Neural cell (in vitro differentiated cells): ENCODE measurements around the gene SNX27. TPM values are rescaled to one million over a fixed set of nuclear protein-coding genes. Genes with fewer than 3 reads are reported as not detected.

Source experiments
- H2AFZ ChIP-seq: fragments of 200-600, 300-800 bp; sonication (generic), shearing (Covaris generic); 2 replicates; pipeline ENCODE4 v1.6.0; 2014; ENCODE audit warnings: low read depth, mild to moderate bottlenecking, antibody characterized with exemption, low read length, moderate library complexity
- H3F3A ChIP-seq: fragments of 200-600 bp; shearing (Covaris generic); 2 replicates; pipeline ENCODE4 v1.6.1; 2016; ENCODE audit warnings: mild to moderate bottlenecking, moderate library complexity, mixed read lengths, antibody characterized with exemption, low read length; ENCODE audit not compliant: insufficient read depth, poor library complexity, severe bottlenecking
- H3K27ac ChIP-seq: fragments of 200-600, 300-800 bp; sonication (generic), shearing (Covaris generic); 2 replicates; pipeline ENCODE4 v1.5.1; 2014; ENCODE audit warnings: mild to moderate bottlenecking, low read length, moderate library complexity
- H3K27me3 ChIP-seq: fragments of 300-800, 200-600 bp; sonication (generic), shearing (Covaris generic); 2 replicates; pipeline ENCODE4 v1.6.0; 2014; ENCODE audit warnings: mild to moderate bottlenecking, low read depth, low read length, moderate library complexity; ENCODE audit not compliant: insufficient read depth
- H3K36me3 ChIP-seq: fragments of 300-800, 200-600 bp; sonication (generic), shearing (Covaris generic); 2 replicates; pipeline ENCODE4 v1.5.1; 2014; ENCODE audit warnings: mild to moderate bottlenecking, antibody characterized with exemption, low read length, moderate library complexity; ENCODE audit not compliant: insufficient read depth
- H3K4me2 ChIP-seq: fragments of 300-800, 200-600 bp; sonication (generic), shearing (Covaris generic); 2 replicates; pipeline ENCODE4 v1.6.0; 2014; ENCODE audit warnings: mild to moderate bottlenecking, low read length
- H3K4me3 ChIP-seq: fragments of 300-800, 200-600 bp; sonication (generic), shearing (Covaris generic); 2 replicates; pipeline ENCODE4 v1.5.1; 2014; ENCODE audit warnings: mild to moderate bottlenecking, low read length, moderate library complexity
- H3K79me2 ChIP-seq: fragments of 200-600 bp; shearing (Covaris generic); replicated peaks from 2 replicates; pipeline ENCODE4 v1.6.0; 2014; ENCODE audit warnings: mild to moderate bottlenecking, low read length, moderate library complexity; ENCODE audit not compliant: insufficient read depth
- H3K9ac ChIP-seq: fragments of 300-800, 200-600 bp; sonication (generic), shearing (Covaris generic); 2 replicates; pipeline ENCODE4 v1.6.1; 2016; ENCODE audit warnings: mild to moderate bottlenecking, low read length, mixed read lengths
- H3K9me2 ChIP-seq: fragments of 200-600 bp; shearing (Covaris generic); 2 replicates; pipeline ENCODE4 v1.6.1; 2016; ENCODE audit warnings: mild to moderate bottlenecking, low read length, mixed read lengths; ENCODE audit not compliant: insufficient read depth
- H3K9me3 ChIP-seq: fragments of 200-600, 300-800 bp; sonication (generic), shearing (Covaris generic); 2 replicates; pipeline ENCODE4 v1.6.1; 2016; ENCODE audit warnings: mild to moderate bottlenecking, mixed run types, low read length, moderate library complexity, mixed read lengths
- H4K20me1 ChIP-seq: fragments of 200-600 bp; shearing (Covaris generic); 2 replicates; pipeline ENCODE4 v1.6.1; 2016; ENCODE audit warnings: mild to moderate bottlenecking, mixed run types; ENCODE audit not compliant: insufficient read depth
- EP300 ChIP-seq: fragments of 450-650 bp; conservative IDR thresholded peaks from 2 replicates; pipeline ENCODE4 v1.6.1; 2014; ENCODE audit warnings: antibody characterized with exemption, mild to moderate bottlenecking, moderate library complexity; ENCODE audit not compliant: poor library complexity, severe bottlenecking
- EZH2 ChIP-seq: fragments of 200-600, 300-800 bp; shearing (Covaris generic), sonication (generic); IDR thresholded peaks from 2 replicates; pipeline ENCODE4 v1.6.1; 2014; ENCODE audit warnings: antibody characterized with exemption, low read length, borderline replicate concordance, mild to moderate bottlenecking; ENCODE audit not compliant: insufficient read depth, poor library complexity, severe bottlenecking
- MXI1 ChIP-seq: fragments of 450-650 bp; conservative IDR thresholded peaks from 2 replicates; pipeline ENCODE4 v1.6.1; 2014; ENCODE audit warnings: antibody characterized with exemption, mild to moderate bottlenecking; ENCODE audit not compliant: poor library complexity, severe bottlenecking
- POLR2AphosphoS5 ChIP-seq: IDR thresholded peaks from 2 replicates; pipeline ENCODE4 v1.6.1; 2012
- RAD21 ChIP-seq: fragments of 450-650 bp; conservative IDR thresholded peaks from 2 replicates; pipeline ENCODE4 v1.6.1; 2014; ENCODE audit warnings: antibody characterized with exemption, mild to moderate bottlenecking, moderate library complexity
- SMC3 ChIP-seq: fragments of 450-650 bp; conservative IDR thresholded peaks from 2 replicates; pipeline ENCODE4 v1.6.1; 2014; ENCODE audit warnings: antibody characterized with exemption, mild to moderate bottlenecking, moderate library complexity; ENCODE audit not compliant: poor library complexity
- TAF1 ChIP-seq: IDR thresholded peaks from 2 replicates; pipeline ENCODE4 v1.6.1; 2012; ENCODE audit warnings: low read depth
- polyA plus RNA-seq: library from polyadenylated mRNA; depleted of rRNA; stranded (reverse); fragments of >200 nt; gene quantifications from 2 replicates; pipeline ENCODE4 v1.2.3, GENCODE V29; 2014
- TF ChIP-seq, protein P1 (sequence below): fragments of 450-650 bp; IDR thresholded peaks from 2 replicates; pipeline ENCODE4 v1.5.1; 2014; ENCODE audit warnings: antibody characterized with exemption, mild to moderate bottlenecking, moderate library complexity; ENCODE audit not compliant: poor library complexity, severe bottlenecking
- TF ChIP-seq, protein P2 (sequence below): IDR thresholded peaks from 2 replicates; pipeline ENCODE4 v1.6.1; 2012; ENCODE audit warnings: borderline replicate concordance

Gene SNX27
- polyA plus RNA-seq, 1 donor from 2014 or later: 30.2 TPM

DNA sequence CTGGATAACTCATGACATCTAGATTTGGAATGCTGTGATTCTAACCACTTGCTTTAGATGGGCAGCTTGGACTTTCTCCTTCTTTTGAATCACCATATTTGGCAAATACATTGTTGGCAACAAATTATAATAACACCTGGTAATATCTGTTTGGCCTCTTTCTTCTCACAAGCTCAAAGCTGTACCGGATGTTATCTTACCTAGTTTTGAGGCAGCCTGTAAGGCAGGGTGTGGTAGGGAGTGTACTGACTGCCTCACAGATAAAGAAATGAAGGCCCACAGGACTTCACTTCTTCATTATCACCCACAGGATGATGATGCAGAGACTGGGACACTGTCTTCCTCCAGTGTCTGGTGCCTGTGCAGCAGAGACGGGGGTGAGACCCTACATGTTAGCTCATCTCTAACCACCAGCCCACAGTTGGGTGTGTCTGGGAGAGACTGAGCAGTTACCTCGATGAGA is 43.2 kb upstream of the SNX27 start:
- no peak overlapping the region for H3K27ac ChIP-seq
- no peaks in the 10 kb centered on the region for H3K9me3 ChIP-seq
- H2AFZ ChIP-seq: no peak overlapping the region

DNA sequence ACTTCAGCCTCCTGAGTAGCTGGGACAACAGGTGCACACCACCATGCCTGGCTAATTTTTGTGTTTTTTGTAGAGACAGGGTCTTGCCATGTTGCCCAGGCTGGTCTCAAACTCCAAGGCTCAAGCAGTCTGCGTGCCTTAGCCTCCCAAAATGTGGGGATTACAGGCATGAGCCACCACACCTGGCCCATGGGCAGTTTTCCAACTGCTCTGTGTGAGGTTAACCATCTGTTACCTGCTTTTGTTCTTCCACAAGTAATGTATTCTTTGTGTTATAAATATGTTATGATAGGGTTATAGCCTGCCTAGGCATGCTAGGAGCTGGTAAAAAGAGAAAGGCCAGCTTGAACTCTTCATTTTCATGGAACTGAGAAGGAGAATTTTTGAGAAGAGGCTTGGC is 41.0 kb upstream of the SNX27 start:
- Histone ChIP-seq H3K27me3 (no peaks in the 10 kb centered on the region), H3F3A (no peaks in the 10 kb centered on the region), H2AFZ (no peak overlapping the region), H3K4me2 (no peak overlapping the region), H3K36me3 (peaks cover 18% of the 10 kb centered on the region), H3K79me2 (no peaks in the 10 kb centered on the region), H3K9me2 (no peaks in the 10 kb centered on the region), H3K9me3 (no peaks in the 10 kb centered on the region), H3K27ac (no peak overlapping the region), H4K20me1 (no peaks in the 10 kb centered on the region), H3K9ac (no peak overlapping the region), H3K4me3 (no peak overlapping the region)
- TF ChIP-seq TAF1 (no peak), SMC3 (no peak), POLR2AphosphoS5 (no peak), EZH2 (no peak), EP300 (no peak), RAD21 (no peak), MXI1 (no peak)
- TF ChIP-seq, protein P1, sequence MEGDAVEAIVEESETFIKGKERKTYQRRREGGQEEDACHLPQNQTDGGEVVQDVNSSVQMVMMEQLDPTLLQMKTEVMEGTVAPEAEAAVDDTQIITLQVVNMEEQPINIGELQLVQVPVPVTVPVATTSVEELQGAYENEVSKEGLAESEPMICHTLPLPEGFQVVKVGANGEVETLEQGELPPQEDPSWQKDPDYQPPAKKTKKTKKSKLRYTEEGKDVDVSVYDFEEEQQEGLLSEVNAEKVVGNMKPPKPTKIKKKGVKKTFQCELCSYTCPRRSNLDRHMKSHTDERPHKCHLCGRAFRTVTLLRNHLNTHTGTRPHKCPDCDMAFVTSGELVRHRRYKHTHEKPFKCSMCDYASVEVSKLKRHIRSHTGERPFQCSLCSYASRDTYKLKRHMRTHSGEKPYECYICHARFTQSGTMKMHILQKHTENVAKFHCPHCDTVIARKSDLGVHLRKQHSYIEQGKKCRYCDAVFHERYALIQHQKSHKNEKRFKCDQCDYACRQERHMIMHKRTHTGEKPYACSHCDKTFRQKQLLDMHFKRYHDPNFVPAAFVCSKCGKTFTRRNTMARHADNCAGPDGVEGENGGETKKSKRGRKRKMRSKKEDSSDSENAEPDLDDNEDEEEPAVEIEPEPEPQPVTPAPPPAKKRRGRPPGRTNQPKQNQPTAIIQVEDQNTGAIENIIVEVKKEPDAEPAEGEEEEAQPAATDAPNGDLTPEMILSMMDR: no peak
- TF ChIP-seq, protein P2, sequence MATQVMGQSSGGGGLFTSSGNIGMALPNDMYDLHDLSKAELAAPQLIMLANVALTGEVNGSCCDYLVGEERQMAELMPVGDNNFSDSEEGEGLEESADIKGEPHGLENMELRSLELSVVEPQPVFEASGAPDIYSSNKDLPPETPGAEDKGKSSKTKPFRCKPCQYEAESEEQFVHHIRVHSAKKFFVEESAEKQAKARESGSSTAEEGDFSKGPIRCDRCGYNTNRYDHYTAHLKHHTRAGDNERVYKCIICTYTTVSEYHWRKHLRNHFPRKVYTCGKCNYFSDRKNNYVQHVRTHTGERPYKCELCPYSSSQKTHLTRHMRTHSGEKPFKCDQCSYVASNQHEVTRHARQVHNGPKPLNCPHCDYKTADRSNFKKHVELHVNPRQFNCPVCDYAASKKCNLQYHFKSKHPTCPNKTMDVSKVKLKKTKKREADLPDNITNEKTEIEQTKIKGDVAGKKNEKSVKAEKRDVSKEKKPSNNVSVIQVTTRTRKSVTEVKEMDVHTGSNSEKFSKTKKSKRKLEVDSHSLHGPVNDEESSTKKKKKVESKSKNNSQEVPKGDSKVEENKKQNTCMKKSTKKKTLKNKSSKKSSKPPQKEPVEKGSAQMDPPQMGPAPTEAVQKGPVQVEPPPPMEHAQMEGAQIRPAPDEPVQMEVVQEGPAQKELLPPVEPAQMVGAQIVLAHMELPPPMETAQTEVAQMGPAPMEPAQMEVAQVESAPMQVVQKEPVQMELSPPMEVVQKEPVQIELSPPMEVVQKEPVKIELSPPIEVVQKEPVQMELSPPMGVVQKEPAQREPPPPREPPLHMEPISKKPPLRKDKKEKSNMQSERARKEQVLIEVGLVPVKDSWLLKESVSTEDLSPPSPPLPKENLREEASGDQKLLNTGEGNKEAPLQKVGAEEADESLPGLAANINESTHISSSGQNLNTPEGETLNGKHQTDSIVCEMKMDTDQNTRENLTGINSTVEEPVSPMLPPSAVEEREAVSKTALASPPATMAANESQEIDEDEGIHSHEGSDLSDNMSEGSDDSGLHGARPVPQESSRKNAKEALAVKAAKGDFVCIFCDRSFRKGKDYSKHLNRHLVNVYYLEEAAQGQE: no peak

More for the DNA sequence above, 43.2 kb upstream of the SNX27 start:
- Histone ChIP-seq H3F3A (no peaks in the 10 kb centered on the region), H3K36me3 (peaks cover 10% of the 10 kb centered on the region), H3K9ac (no peak overlapping the region), H3K27me3 (no peaks in the 10 kb centered on the region), H3K79me2 (no peaks in the 10 kb centered on the region), H3K9me2 (no peaks in the 10 kb centered on the region), H4K20me1 (no peaks in the 10 kb centered on the region), H3K4me3 (no peak overlapping the region), H3K4me2 (no peak overlapping the region)
- TF ChIP-seq RAD21 (no peak), SMC3 (no peak), POLR2AphosphoS5 (no peak), EP300 (no peak), MXI1 (no peak), EZH2 (no peak)
- TF ChIP-seq, protein P2: no peak
